H9 (cell line): ENCODE results near the gene UPF1. TPM values are rescaled to one million over a fixed set of nuclear protein-coding genes. Genes with fewer than 3 reads are reported as not detected.

Experiments
- DNase-seq: peaks from one replicate; pipeline ENCODE4 v3.0.0-alpha.2; 2017
- H2AFZ ChIP-seq: one replicate; pipeline ENCODE4 v1.6.1; 2013; ENCODE audit warnings: mild to moderate bottlenecking, low read length, control low read depth, moderate library complexity
- H2AK5ac ChIP-seq: 2 replicates; pipeline ENCODE4 v1.6.1; 2013; ENCODE audit warnings: low read length, control low read depth, mixed read lengths; ENCODE audit not compliant: insufficient read length
- H2BK120ac ChIP-seq: one replicate; pipeline ENCODE4 v1.6.1; 2013; ENCODE audit warnings: low read depth, mild to moderate bottlenecking, low read length, control low read depth, inconsistent platforms; ENCODE audit not compliant: poor library complexity, severe bottlenecking
- H2BK12ac ChIP-seq: 2 replicates; pipeline ENCODE4 v1.6.1; 2013; ENCODE audit warnings: low read length, control low read depth, mixed read lengths, low read depth; ENCODE audit not compliant: insufficient read length
- H2BK15ac ChIP-seq: 2 replicates; pipeline ENCODE4 v1.6.1; 2013; ENCODE audit warnings: low read depth, low read length, control low read depth
- H2BK20ac ChIP-seq: one replicate; pipeline ENCODE4 v1.6.1; 2013; ENCODE audit warnings: low read depth, mild to moderate bottlenecking, low read length, control low read depth, inconsistent platforms; ENCODE audit not compliant: poor library complexity, severe bottlenecking
- H2BK5ac ChIP-seq: 2 replicates; pipeline ENCODE4 v1.6.1; 2013; ENCODE audit warnings: low read length, control low read depth, mixed read lengths; ENCODE audit not compliant: insufficient read length
- H3K14ac ChIP-seq: 2 replicates; pipeline ENCODE4 v1.6.1; 2013; ENCODE audit warnings: low read length, control low read depth; ENCODE audit not compliant: insufficient read depth
- H3K18ac ChIP-seq: 2 replicates; pipeline ENCODE4 v1.6.1; 2013; ENCODE audit warnings: low read depth, mild to moderate bottlenecking, mixed read lengths, low read length, control low read depth; ENCODE audit not compliant: insufficient read length
- H3K23ac ChIP-seq: 2 replicates; pipeline ENCODE4 v1.6.1; 2013; ENCODE audit warnings: low read length, control low read depth, mixed read lengths, low read depth; ENCODE audit not compliant: insufficient read length
- H3K23me2 ChIP-seq: 2 replicates; pipeline ENCODE4 v1.6.1; 2013; ENCODE audit warnings: low read depth, mild to moderate bottlenecking, mixed read lengths, low read length, control low read depth; ENCODE audit not compliant: insufficient read length, poor library complexity, severe bottlenecking
- H3K27ac ChIP-seq: 2 replicates; pipeline ENCODE4 v1.5.1; 2013; ENCODE audit warnings: low read length, control low read depth, mixed read lengths, low read depth; ENCODE audit not compliant: insufficient read length
- H3K27me3 ChIP-seq: 2 replicates; pipeline ENCODE4 v1.6.1; 2013; ENCODE audit warnings: low read length, control low read depth, inconsistent platforms; ENCODE audit not compliant: insufficient read depth
- H3K4ac ChIP-seq: 2 replicates; pipeline ENCODE4 v1.6.1; 2013; ENCODE audit warnings: low read depth, mild to moderate bottlenecking, control low read depth, inconsistent platforms, low read length, moderate library complexity
- H3K4me1 ChIP-seq: 2 replicates; pipeline ENCODE4 v1.6.1; 2013; ENCODE audit warnings: low read length, control low read depth, inconsistent platforms; ENCODE audit not compliant: insufficient read depth
- H3K4me2 ChIP-seq: 2 replicates; pipeline ENCODE4 v1.6.1; 2013; ENCODE audit warnings: low read length, control low read depth, mixed read lengths; ENCODE audit not compliant: insufficient read length, insufficient read depth
- H3K56ac ChIP-seq: 2 replicates; pipeline ENCODE4 v1.6.1; 2013; ENCODE audit warnings: low read depth, mild to moderate bottlenecking, mixed read lengths, low read length, control low read depth; ENCODE audit not compliant: insufficient read length
- H3K79me1 ChIP-seq: 2 replicates; pipeline ENCODE4 v1.6.1; 2013; ENCODE audit warnings: low read depth, mild to moderate bottlenecking, moderate library complexity, low read length, control low read depth, inconsistent platforms; ENCODE audit not compliant: insufficient read depth, poor library complexity, severe bottlenecking
- H3K79me2 ChIP-seq: 2 replicates; pipeline ENCODE4 v1.6.1; 2013; ENCODE audit warnings: low read length, control low read depth, inconsistent platforms; ENCODE audit not compliant: insufficient read depth
- H3K9ac ChIP-seq: 2 replicates; pipeline ENCODE4 v1.6.1; 2013; ENCODE audit warnings: low read length, control low read depth, mixed read lengths; ENCODE audit not compliant: insufficient read length; ENCODE audit errors: extremely low read depth
- H3K9me3 ChIP-seq: one replicate; pipeline ENCODE4 v1.6.1; 2013; ENCODE audit warnings: low read depth, low read length, inconsistent platforms; ENCODE audit not compliant: control insufficient read depth
- H3T11ph ChIP-seq: one replicate; pipeline ENCODE4 v1.6.1; 2013; ENCODE audit warnings: mild to moderate bottlenecking, low read length, control low read depth, inconsistent platforms
- H4K20me1 ChIP-seq: one replicate; pipeline ENCODE4 v1.6.1; 2013; ENCODE audit not compliant: control insufficient read depth, insufficient read length, insufficient read depth
- H4K5ac ChIP-seq: 2 replicates; pipeline ENCODE4 v1.6.1; 2013; ENCODE audit warnings: low read depth, mild to moderate bottlenecking, mixed read lengths, low read length, control low read depth; ENCODE audit not compliant: insufficient read length
- H4K8ac ChIP-seq: replicated peaks from 2 replicates; pipeline ENCODE4 v1.6.1; 2013; ENCODE audit warnings: low read length, control low read depth, mixed read lengths, low read depth; ENCODE audit not compliant: insufficient read length
- H4K91ac ChIP-seq: 2 replicates; pipeline ENCODE4 v1.6.1; 2013; ENCODE audit warnings: low read depth, mild to moderate bottlenecking, moderate library complexity, mixed read lengths, low read length, control low read depth; ENCODE audit not compliant: insufficient read length
- H3K27ac Mint-ChIP-seq, 3 experiments: 2 replicates in 2 of 3; 3 replicates in 1 of 3; pipeline ENCODE4 v1.8.0; 2020 to 2021; ENCODE audit warnings: mixed read lengths in 3 of 3, mild to moderate bottlenecking in 1 of 3, moderate library complexity in 1 of 3
- H3K27me3 Mint-ChIP-seq: 2 replicates; pipeline ENCODE4 v1.8.0; 2021; ENCODE audit warnings: low read depth, mild to moderate bottlenecking, moderate library complexity, mixed read lengths
- H3K36me3 Mint-ChIP-seq, 3 experiments: 2 replicates in 2 of 3; 3 replicates in 1 of 3; pipeline ENCODE4 v1.8.0; 2020 to 2021; ENCODE audit warnings: low read depth in 3 of 3, mixed read lengths in 3 of 3; ENCODE audit not compliant: insufficient read depth in 1 of 3
- H3K4me1 Mint-ChIP-seq, 2 experiments: 2 replicates each; pipeline ENCODE4 v1.8.0; 2020; ENCODE audit warnings: mixed read lengths in 2 of 2
- H3K4me3 Mint-ChIP-seq, 2 experiments: 2 replicates in 1 of 2; 3 replicates in 1 of 2; pipeline ENCODE4 v1.8.0; 2020 to 2021; ENCODE audit warnings: mild to moderate bottlenecking in 2 of 2, mixed read lengths in 2 of 2, moderate library complexity in 1 of 2
- H3K9me3 Mint-ChIP-seq, 2 experiments: 2 replicates in 1 of 2; 3 replicates in 1 of 2; pipeline ENCODE4 v1.8.0; 2020; ENCODE audit warnings: mild to moderate bottlenecking in 2 of 2, mixed read lengths in 2 of 2, moderate library complexity in 1 of 2
- WGBS: extraction: QIAGEN DNeasy Blood & Tissue Kit; methylation state at CpG from one replicate; pipeline ENCODE4 v1.1.7; 2013; ENCODE audit warnings: missing lambda C conversion rate, low lambda C conversion rate, mixed read lengths; ENCODE audit not compliant: insufficient read length; ENCODE audit errors: extremely low coverage; 5-methylcytosine and 5-hydroxymethylcytosine counted together
- total RNA-seq: library from RNA; stranded (reverse); gene quantifications from 2 replicates; pipeline ENCODE4 v1.2.1, GENCODE V29; 2021
- TF ChIP-seq, protein P1 (sequence below): fragments of 200-600 bp; sonication (generic); conservative IDR thresholded peaks from 3 replicates; pipeline ENCODE4 v1.8.0; 2021; ENCODE audit warnings: antibody characterized with exemption, mild to moderate bottlenecking

UPF1 gene
- total RNA-seq, 1 experiment from 2014 or later = 85.4 TPM

DNA sequence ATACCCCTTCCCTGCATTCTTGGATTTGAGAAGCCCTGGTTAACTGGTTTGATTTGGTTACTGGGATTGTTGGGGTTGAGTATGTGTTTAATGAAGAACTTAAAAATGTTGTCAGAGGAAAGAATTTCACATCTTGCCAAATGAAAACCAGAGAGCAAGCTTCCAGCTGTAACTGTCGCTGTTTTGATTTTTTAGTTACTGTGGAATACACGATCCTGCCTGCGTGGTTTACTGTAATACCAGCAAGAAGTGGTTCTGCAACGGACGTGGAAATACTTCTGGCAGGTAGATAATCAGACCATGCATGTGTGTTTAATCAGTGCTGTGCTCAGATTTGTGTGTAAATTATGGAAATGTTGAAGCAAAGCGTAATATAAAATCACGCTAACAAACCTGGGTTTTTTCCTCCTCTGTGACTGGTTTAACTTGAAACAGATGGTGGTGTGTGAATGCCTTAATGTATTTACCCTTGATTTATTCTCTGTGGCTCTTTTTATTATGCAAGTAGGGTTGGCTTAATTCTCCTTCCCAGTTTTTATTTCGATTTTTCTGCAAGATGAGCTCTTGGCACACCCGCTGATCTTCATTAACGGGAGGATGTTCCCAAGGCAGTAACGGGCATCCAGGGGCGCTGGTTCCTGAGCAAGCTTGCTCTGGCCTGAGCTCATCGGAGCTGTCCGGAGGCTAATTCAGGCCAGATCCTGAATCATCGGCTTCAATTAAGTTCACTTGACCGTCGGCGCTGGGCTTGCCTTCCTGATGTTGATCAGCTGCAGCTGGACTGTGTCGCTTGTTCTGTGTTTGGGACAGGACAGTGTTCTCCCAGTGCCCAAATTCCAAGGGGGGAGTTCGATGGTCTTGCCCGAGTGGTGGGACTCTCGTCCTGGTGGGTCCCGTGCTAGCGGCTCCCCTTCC is 16.0 kb downstream of the UPF1 start:
- Mint-ChIP-seq H3K4me3 (no peak overlapping the region; a peak in 1 of 5 replicates), H3K9me3 (no peaks in the 10 kb centered on the region; a peak in 1 of 5 replicates), H3K36me3 (peaks cover 31 to 53% (median 53%) of the 10 kb centered on the region in 3 experiments; a peak in 6 of 7 replicates), H3K27me3 (no peaks in the 10 kb centered on the region), H3K27ac (no peak overlapping the region; a peak in 1 of 7 replicates), H3K4me1 (peaks cover 7 to 10% of the 10 kb centered on the region in 2 experiments)
- Histone ChIP-seq H3K27me3 (no peaks in the 10 kb centered on the region), H3K56ac (no peak overlapping the region), H3K4me2 (no peak overlapping the region), H4K8ac (no peak overlapping the region), H3K23me2 (no peaks in the 10 kb centered on the region), H2BK120ac (no peak overlapping the region), H2AFZ (no peak overlapping the region), H3K9me3 (no peaks in the 10 kb centered on the region), H3K4ac (no peak overlapping the region), H3K27ac (no peak overlapping the region), H4K91ac (no peak overlapping the region), H2BK5ac (no peak overlapping the region), H3K14ac (no peak overlapping the region), H3K79me2 (peaks cover 6% of the 10 kb centered on the region; the same call in 1 of the 2 replicates), H2BK12ac (no peak overlapping the region), H3K18ac (no peak overlapping the region), H3K79me1 (peaks cover 5% of the 10 kb centered on the region), H3K23ac (no peak overlapping the region), H2AK5ac (no peak overlapping the region), H2BK15ac (no peak overlapping the region), H3K9ac (no peak overlapping the region), H2BK20ac (no peak overlapping the region), H4K20me1 (no peaks in the 10 kb centered on the region), H3K4me1 (no peaks in the 10 kb centered on the region), H4K5ac (no peak overlapping the region), H3T11ph (no peak overlapping the region)
- DNase-seq = no peak
- TF ChIP-seq, protein P1, sequence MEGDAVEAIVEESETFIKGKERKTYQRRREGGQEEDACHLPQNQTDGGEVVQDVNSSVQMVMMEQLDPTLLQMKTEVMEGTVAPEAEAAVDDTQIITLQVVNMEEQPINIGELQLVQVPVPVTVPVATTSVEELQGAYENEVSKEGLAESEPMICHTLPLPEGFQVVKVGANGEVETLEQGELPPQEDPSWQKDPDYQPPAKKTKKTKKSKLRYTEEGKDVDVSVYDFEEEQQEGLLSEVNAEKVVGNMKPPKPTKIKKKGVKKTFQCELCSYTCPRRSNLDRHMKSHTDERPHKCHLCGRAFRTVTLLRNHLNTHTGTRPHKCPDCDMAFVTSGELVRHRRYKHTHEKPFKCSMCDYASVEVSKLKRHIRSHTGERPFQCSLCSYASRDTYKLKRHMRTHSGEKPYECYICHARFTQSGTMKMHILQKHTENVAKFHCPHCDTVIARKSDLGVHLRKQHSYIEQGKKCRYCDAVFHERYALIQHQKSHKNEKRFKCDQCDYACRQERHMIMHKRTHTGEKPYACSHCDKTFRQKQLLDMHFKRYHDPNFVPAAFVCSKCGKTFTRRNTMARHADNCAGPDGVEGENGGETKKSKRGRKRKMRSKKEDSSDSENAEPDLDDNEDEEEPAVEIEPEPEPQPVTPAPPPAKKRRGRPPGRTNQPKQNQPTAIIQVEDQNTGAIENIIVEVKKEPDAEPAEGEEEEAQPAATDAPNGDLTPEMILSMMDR = no peak
- WGBS = no CpG with 5 or more reads among the region's 24 CpGs
